ENCODE data around the gene PTPRJ. TPM values are rescaled to one million over a fixed set of nuclear protein-coding genes. Genes with fewer than 3 reads are reported as not detected.

PTPRJ gene
- total and polyA plus RNA-seq, 2 of the 4 experiments (the other 2 are of a cell fraction), result 5.6 to 14.9 TPM

DNA sequence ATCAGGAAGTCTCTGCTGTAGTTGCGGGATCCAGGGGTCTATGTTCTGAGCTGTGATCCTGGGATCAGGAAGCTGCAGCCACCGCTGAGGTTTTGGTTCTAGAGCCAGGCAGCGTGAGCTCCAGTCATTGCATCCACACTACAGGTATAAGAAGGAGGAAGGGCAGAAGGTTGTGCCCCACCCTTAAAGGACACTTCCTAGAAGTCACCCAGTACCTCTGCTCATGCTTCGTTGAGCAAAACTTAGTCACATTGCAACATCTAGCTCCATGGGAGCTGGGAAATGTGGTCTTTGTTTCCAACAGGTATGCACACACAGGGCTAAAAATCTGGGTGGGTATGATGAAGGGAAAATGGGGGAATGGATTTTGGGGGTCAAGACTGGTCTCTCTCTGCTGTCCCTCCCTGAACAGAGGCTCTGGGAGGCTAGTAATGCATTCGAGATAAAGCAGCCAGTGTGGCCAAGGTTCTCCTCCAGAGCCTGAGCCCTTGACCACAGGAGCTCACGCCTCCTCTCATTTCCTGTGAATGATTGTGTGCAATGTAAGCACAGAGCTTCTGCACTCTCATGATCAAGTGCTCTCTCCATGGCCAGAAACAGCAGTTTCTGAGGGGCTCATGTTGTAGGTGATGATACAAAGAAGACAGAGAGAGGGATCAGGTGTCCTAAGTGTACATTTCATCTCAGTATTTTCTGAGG, 149.5 kb downstream of the PTPRJ start:
- Histone ChIP-seq H3K18ac (ENCODE audit: low read depth, low read length) (no peak overlapping the region), H2BK20ac (ENCODE audit: low read depth, low read length) (no peak overlapping the region), H3K4ac (ENCODE audit: low read depth, low read length) (no peak overlapping the region), H4K91ac (ENCODE audit: insufficient read depth, low read depth, low read length) (no peak overlapping the region), H3K9ac (ENCODE audit: low read depth, low read length) (no peak overlapping the region), H3K79me1 (ENCODE audit: low read depth in 1 of 2, low read length in 2 of 2) (peaks cover 0 to 9% of the 10 kb centered on the region in 2 experiments; a peak in 3 of 4 replicates), H3K56ac (ENCODE audit: extremely low read depth, insufficient read depth, low read length) (no peak overlapping the region), H3K14ac (replicated peaks; ENCODE audit: low read depth, low read length) (no peak overlapping the region), H3K4me3 (ENCODE audit: insufficient read depth, low read depth, low read length) (no peak overlapping the region), H3K27me3 (ENCODE audit: control insufficient read depth, insufficient read depth, low read length) (no peaks in the 10 kb centered on the region), H3K9me3 (ENCODE audit: control insufficient read depth, insufficient read depth, low read length) (no peaks in the 10 kb centered on the region), H3K27ac (ENCODE audit: insufficient read depth, low read length) (no peak overlapping the region), H4K8ac (ENCODE audit: low read depth in 2 of 2, low read length in 2 of 2) (no peak overlapping the region), H2AK9ac (replicated peaks; ENCODE audit: low read depth, low read length, poor library complexity) (no peak overlapping the region), H3K4me1 (ENCODE audit: control insufficient read depth, insufficient read depth, low read length) (no peaks in the 10 kb centered on the region), H4K20me1 (ENCODE audit: insufficient read depth, low read length) (no peaks in the 10 kb centered on the region), H3K4me2 (ENCODE audit: low read depth, low read length) (no peak overlapping the region), H2BK120ac (ENCODE audit: low read depth, low read length) (no peak overlapping the region), H3K9me1 (ENCODE audit: insufficient read depth, low read length) (peaks cover 24% of the 10 kb centered on the region), H2BK5ac (ENCODE audit: low read depth, low read length, poor library complexity, severe bottlenecking) (no peak overlapping the region), H2BK15ac (ENCODE audit: low read depth, low read length) (no peak overlapping the region), H2AFZ (replicated peaks; ENCODE audit: low read length, poor library complexity) (no peak overlapping the region), H3K23ac (ENCODE audit: low read depth, low read length) (no peak overlapping the region), H4K5ac (ENCODE audit: low read depth, low read length) (no peak overlapping the region), H2AK5ac (ENCODE audit: low read depth, low read length) (no peak overlapping the region), H3K36me3 (ENCODE audit: control insufficient read depth, insufficient read depth, low read length) (peaks cover 24% of the 10 kb centered on the region)
- in situ Hi-C loops (cut with MboI; ENCODE audit: low sequenced_read_pairs), result no loop called here
- dilution Hi-C loops (cut with HindIII; ENCODE audit: low sequenced_read_pairs, unreplicated experiment), result no loop called here
- ATAC-seq (ENCODE audit: low read depth) (no peak), DNase-seq (no peak)
- intact Hi-C loops (cut with micrococcal nuclease), result no loop called here
- ChIA-PET POLR2A (ENCODE audit: unreplicated experiment) (no interaction called here), CTCF (no interaction called here)
- TF ChIP-seq NFE2L2 (IDR thresholded peaks at IDR 0.05; ENCODE audit: low read depth, low read length), result no peak
- TF ChIP-seq FOS (IDR thresholded peaks at IDR 0.05; ENCODE audit: low read depth, low read length), result no peak
- no peak for TF ChIP-seq RFX5 (IDR thresholded peaks at IDR 0.05; ENCODE audit: low read depth, low read length)
- TF ChIP-seq RCOR1 (IDR thresholded peaks at IDR 0.05; ENCODE audit: insufficient replicate concordance, low read length), result no peak
- TF ChIP-seq MAZ (IDR thresholded peaks at IDR 0.05; ENCODE audit: borderline replicate concordance, low read depth, low read length), result no peak
- TF ChIP-seq CEBPB (IDR thresholded peaks at IDR 0.05; ENCODE audit: low read depth, low read length), result no peak
- TF ChIP-seq MXI1 (IDR thresholded peaks at IDR 0.05; ENCODE audit: borderline replicate concordance, low read depth, low read length), result no peak
- no peak for TF ChIP-seq CHD1 (IDR thresholded peaks at IDR 0.05; ENCODE audit: low read depth, low read length)
- TF ChIP-seq, protein P1, sequence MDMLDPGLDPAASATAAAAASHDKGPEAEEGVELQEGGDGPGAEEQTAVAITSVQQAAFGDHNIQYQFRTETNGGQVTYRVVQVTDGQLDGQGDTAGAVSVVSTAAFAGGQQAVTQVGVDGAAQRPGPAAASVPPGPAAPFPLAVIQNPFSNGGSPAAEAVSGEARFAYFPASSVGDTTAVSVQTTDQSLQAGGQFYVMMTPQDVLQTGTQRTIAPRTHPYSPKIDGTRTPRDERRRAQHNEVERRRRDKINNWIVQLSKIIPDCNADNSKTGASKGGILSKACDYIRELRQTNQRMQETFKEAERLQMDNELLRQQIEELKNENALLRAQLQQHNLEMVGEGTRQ (IDR thresholded peaks at IDR 0.05; ENCODE audit: low read depth, low read length), result no peak
- no peak for TF ChIP-seq BHLHE40 (IDR thresholded peaks at IDR 0.05; ENCODE audit: low read depth, low read length)
- TF ChIP-seq, protein P2, sequence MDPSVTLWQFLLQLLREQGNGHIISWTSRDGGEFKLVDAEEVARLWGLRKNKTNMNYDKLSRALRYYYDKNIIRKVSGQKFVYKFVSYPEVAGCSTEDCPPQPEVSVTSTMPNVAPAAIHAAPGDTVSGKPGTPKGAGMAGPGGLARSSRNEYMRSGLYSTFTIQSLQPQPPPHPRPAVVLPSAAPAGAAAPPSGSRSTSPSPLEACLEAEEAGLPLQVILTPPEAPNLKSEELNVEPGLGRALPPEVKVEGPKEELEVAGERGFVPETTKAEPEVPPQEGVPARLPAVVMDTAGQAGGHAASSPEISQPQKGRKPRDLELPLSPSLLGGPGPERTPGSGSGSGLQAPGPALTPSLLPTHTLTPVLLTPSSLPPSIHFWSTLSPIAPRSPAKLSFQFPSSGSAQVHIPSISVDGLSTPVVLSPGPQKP (IDR thresholded peaks at IDR 0.05; ENCODE audit: borderline replicate concordance, low read depth, low read length), result no peak
- no peak for TF ChIP-seq SMC3 (IDR thresholded peaks at IDR 0.05; ENCODE audit: low read depth, low read length)
- TF ChIP-seq CTCF (conservative IDR thresholded peaks at IDR 0.05; ENCODE audit: low read depth, low read length), result no peak
- TF ChIP-seq RAD21 (IDR thresholded peaks at IDR 0.05; ENCODE audit: low read length), result no peak
- no peak for TF ChIP-seq POLR2A (IDR thresholded peaks at IDR 0.05; ENCODE audit: low read depth, low read length)
- BruUV-seq (replicated peaks), result no TSS peak
- 57% methylated on average over 1 of the region's 6 CpGs; no CpG with 5 or more reads in 1 of the 2 experiments for WGBS, 2 experiments (ENCODE audit: extremely low coverage in 2 of 2, insufficient read length in 1 of 2)
